ENCODE data around the gene DCUN1D3. TPM values are rescaled to one million over a fixed set of nuclear protein-coding genes. Genes with fewer than 3 reads are reported as not detected.
"Not testable (repeated sequence)": the region's sequence is repeated elsewhere in the genome, so short reads cannot be mapped to it uniquely, and the experiment has no call there.

Gene DCUN1D3
- total and polyA plus RNA-seq, 2 experiments from 2014 or later = 15.0 to 40.3 TPM

GRCh38 chr16:20811889-20812439 is 88.2 kb downstream of the DCUN1D3 start:
- Histone ChIP-seq H3K4me1 (ENCODE audit: insufficient read depth) (no peaks in the 10 kb centered on the region), H2AFZ (no peak overlapping the region), H3K36me3 (replicated peaks; ENCODE audit: insufficient read depth, low read depth) (no peaks in the 10 kb centered on the region), H3K79me2 (no peaks in the 10 kb centered on the region), H3K4me2 (no peak overlapping the region), H3K4me3 (no peak overlapping the region), H3K9me3 (ENCODE audit: low read depth) (no peaks in the 10 kb centered on the region), H3K27me3 (no peaks in the 10 kb centered on the region), H3K27ac (no peak overlapping the region), H4K20me1 (ENCODE audit: insufficient read depth, poor library complexity, severe bottlenecking) (no peaks in the 10 kb centered on the region), H3K9me2 (replicated peaks; ENCODE audit: insufficient read depth) (no peaks in the 10 kb centered on the region)
- no peak for TF ChIP-seq EZH2 (IDR thresholded peaks at IDR 0.05; ENCODE audit: borderline replicate concordance)
- TF ChIP-seq, protein P1, sequence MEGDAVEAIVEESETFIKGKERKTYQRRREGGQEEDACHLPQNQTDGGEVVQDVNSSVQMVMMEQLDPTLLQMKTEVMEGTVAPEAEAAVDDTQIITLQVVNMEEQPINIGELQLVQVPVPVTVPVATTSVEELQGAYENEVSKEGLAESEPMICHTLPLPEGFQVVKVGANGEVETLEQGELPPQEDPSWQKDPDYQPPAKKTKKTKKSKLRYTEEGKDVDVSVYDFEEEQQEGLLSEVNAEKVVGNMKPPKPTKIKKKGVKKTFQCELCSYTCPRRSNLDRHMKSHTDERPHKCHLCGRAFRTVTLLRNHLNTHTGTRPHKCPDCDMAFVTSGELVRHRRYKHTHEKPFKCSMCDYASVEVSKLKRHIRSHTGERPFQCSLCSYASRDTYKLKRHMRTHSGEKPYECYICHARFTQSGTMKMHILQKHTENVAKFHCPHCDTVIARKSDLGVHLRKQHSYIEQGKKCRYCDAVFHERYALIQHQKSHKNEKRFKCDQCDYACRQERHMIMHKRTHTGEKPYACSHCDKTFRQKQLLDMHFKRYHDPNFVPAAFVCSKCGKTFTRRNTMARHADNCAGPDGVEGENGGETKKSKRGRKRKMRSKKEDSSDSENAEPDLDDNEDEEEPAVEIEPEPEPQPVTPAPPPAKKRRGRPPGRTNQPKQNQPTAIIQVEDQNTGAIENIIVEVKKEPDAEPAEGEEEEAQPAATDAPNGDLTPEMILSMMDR (IDR thresholded peaks at IDR 0.05; ENCODE audit: poor library complexity) = no peak
- no peak for TF ChIP-seq EZH2phosphoT487 (IDR thresholded peaks at IDR 0.05; ENCODE audit: low read depth, severe bottlenecking, unreplicated experiment)
- 94% methylated on average over 10 of the region's 10 CpGs for WGBS (ENCODE audit: low lambda C conversion rate, missing lambda C conversion rate)
- no peak for DNase-seq (ENCODE audit: low spot score)

DNA sequence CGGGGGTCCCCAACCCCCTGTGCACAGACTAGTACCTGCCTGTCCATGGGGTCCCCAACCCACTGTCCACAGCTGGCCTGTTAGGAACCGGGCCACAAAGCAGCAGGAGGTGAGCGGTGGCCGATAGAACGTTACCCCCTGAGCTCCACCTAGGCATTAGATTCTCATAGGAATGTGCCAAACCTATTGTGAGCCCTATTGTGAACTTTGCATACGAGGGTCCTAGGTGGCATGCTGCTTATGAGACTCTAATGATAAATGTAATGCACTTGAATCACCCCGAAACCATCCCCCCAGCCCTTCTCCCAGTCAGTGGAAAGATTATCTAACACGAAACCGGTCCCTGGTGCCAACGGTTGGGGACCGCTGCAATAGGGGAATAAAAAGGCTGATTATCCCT is 92.3 kb downstream of the DCUN1D3 start:
- no peak for DNase-seq (ENCODE audit: low spot score)
- Histone ChIP-seq H3K4me2 (peak overlapping the region; percentile 83), H3K4me1 (ENCODE audit: insufficient read depth) (no peaks in the 10 kb centered on the region)

DNA sequence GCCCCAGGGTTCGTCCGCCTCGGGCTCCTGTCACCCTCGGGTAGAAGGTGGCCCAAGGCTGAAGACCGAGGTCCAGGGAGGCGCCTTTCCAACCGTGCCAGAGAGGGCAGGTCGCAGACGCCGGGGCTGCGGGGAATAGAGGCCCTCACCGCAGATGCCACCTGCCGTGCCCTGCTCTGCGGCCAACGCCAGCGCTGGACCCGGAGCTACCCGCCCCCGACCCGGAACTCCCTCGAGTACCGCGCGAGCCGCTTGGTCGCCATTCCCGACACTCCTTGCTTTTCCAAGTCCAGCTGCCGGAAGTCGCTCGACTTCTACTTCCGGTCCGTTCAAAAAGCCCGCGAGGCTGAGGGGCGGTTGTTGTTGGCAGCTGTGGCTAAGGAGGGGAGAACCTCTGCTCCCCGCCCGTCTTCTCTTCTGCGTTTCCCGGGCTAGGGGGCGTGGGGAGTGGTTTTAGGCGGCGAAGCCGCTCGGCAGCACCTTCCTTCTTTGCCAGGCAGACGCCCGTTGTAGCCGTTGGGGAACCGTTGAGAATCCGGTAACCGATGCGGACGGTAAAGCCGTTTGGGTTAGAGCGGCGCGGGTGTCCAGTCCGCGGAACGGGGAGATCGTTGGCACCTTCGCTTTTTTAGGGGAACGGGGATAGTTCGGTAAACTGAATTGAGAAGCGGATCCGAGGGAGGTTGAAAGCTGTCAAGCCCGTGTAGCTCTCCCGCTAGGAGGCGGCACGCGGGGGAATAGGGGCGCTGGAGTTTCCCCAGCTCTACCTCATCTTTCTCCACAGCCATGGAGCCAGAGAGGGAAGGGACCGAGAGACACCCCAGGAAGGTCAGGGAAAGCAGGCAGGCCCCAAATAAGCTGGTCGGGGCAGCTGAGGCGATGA is 93.7 kb downstream of the DCUN1D3 start, which contains the start of the genes ERI2 and REXO5:
TSS of gene ERI2 (minus strand) at position 305 of the 883 bp plus-strand sequence. CDS start at position 263, 42 bp downstream.
TSS of gene REXO5 (plus strand) at position 360 of the 883 bp plus-strand sequence. CDS start at position 787, 427 bp downstream.
- Histone ChIP-seq H3K27me3 (no peaks in the 10 kb centered on the region), H3K27ac (peak within 1 kb of the TSS; percentile 88), H3K9me3 (ENCODE audit: low read depth) (no peaks in the 10 kb centered on the region), H3K4me1 (ENCODE audit: insufficient read depth) (no peaks in the 10 kb centered on the region), H4K20me1 (ENCODE audit: insufficient read depth, poor library complexity, severe bottlenecking) (no peaks in the 10 kb centered on the region), H2AFZ (peak within 1 kb of the TSS; percentile 96), H3K4me3 (peak within 1 kb of the TSS; percentile 85), H3K9me2 (replicated peaks; ENCODE audit: insufficient read depth) (no peaks in the 10 kb centered on the region), H3K4me2 (peak within 1 kb of the TSS; percentile 83), H3K79me2 (peaks cover 5% of the 10 kb centered on the region), H3K36me3 (replicated peaks; ENCODE audit: insufficient read depth, low read depth) (no peaks in the 10 kb centered on the region)
- WGBS (ENCODE audit: low lambda C conversion rate, missing lambda C conversion rate) = under 1% methylated on average over 73 of the region's 74 CpGs
- TF ChIP-seq EZH2phosphoT487 (IDR thresholded peaks at IDR 0.05; ENCODE audit: low read depth, severe bottlenecking, unreplicated experiment) (no peak), EZH2 (IDR thresholded peaks at IDR 0.05; ENCODE audit: borderline replicate concordance) (no peak)
- TF ChIP-seq, protein P1 (IDR thresholded peaks at IDR 0.05; ENCODE audit: poor library complexity) = peak; percentile 54
- DNase-seq (ENCODE audit: low spot score) = peak; percentile 95

More for the DNA sequence above, 92.3 kb downstream of the DCUN1D3 start:
- Histone ChIP-seq H3K9me2 (replicated peaks; ENCODE audit: insufficient read depth) (no peaks in the 10 kb centered on the region), H3K36me3 (replicated peaks; ENCODE audit: insufficient read depth, low read depth) (no peaks in the 10 kb centered on the region), H4K20me1 (ENCODE audit: insufficient read depth, poor library complexity, severe bottlenecking) (no peaks in the 10 kb centered on the region), H2AFZ (no peak overlapping the region), H3K9me3 (ENCODE audit: low read depth) (no peaks in the 10 kb centered on the region), H3K27ac (no peak overlapping the region), H3K27me3 (no peaks in the 10 kb centered on the region), H3K4me3 (no peak overlapping the region), H3K79me2 (peaks cover 5% of the 10 kb centered on the region)
- 90% methylated on average over 11 of the region's 11 CpGs for WGBS (ENCODE audit: low lambda C conversion rate, missing lambda C conversion rate)
- TF ChIP-seq, protein P1 (IDR thresholded peaks at IDR 0.05; ENCODE audit: poor library complexity) = no peak
- no peak for TF ChIP-seq EZH2 (IDR thresholded peaks at IDR 0.05; ENCODE audit: borderline replicate concordance)
- no peak for TF ChIP-seq EZH2phosphoT487 (IDR thresholded peaks at IDR 0.05; ENCODE audit: low read depth, severe bottlenecking, unreplicated experiment)

DNA sequence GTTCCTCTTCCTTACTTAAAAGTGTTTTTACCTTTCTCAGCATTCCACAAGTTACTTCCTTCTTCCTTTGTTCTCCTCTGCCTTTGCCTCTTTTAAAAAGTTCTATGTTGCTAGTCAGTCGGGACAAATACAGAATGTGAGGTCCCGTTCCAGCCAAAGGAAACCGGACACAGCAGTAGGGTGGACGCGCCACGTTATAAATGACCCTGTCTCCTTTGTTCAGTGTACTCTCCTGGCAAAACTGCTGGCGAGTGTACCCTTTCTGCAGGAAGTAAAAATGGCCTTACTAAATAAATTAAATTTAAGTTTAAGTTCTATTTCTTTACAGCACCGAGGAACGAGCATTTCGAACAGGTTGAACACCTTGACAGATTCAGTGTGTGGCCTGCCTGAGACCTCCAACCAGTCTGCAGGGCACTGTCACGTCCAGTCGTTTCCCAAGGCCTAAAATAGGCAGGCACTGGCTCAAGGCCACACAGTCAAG is 94.4 kb downstream of the DCUN1D3 start:
- H3K4me1 ChIP-seq (ENCODE audit: insufficient read depth); H3K36me3 ChIP-seq (replicated peaks; ENCODE audit: insufficient read depth, low read depth); H4K20me1 ChIP-seq (ENCODE audit: insufficient read depth, poor library complexity, severe bottlenecking); H3K9me3 ChIP-seq (ENCODE audit: low read depth); H3K79me2 ChIP-seq; H3K9me2 ChIP-seq (replicated peaks; ENCODE audit: insufficient read depth); H3K27me3 ChIP-seq; DNase-seq (ENCODE audit: low spot score): not testable (repeated sequence)
- H2AFZ ChIP-seq = peak overlapping the region; percentile 64
- peak overlapping the region; percentile 85 for H3K4me3 ChIP-seq
- H3K4me2 ChIP-seq = peak overlapping the region; percentile 83
- H3K27ac ChIP-seq = peak overlapping the region; percentile 80
- 28% methylated on average over 12 of the region's 12 CpGs for WGBS (ENCODE audit: low lambda C conversion rate, missing lambda C conversion rate)

Data from hepatocyte (in vitro differentiated cells).